Measurements from ENCODE around the gene TRIP10.
"Not testable (repeated sequence)": the region's sequence is repeated elsewhere in the genome, so short reads cannot be mapped to it uniquely, and the experiment has no call there.

TRIP10 gene

DNA sequence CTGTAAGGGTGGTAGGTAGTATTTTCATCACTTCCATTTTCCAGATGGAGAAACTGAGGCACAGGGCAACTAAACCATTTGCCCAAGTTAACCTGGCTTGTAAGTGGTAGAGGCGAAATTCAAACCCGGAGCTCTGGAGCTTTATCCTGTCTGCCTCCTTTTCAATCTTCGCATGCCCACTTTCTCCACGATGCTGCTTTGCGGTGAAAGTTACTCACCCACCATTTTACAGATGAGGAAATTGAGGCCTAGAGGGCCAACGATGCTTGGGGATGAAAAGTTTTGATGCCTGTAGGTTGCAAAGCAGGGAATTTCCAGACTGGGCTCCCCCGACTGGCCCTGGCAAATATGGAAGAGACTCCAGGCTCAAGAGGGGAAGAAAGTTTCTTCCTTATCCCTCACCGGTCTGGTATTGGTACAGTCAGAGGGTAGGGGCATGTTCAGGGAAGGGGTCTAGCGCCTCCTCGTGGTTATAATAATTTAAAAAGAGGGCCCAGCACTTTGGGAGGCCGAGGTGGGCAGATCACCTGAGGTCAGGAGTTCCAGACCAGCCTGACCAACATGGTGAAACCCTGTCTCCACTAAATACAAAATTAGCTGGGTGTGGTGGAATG lies 29.6 kb downstream of the TRIP10 start:
- peak; percentile 6 for DNase-seq

DNA sequence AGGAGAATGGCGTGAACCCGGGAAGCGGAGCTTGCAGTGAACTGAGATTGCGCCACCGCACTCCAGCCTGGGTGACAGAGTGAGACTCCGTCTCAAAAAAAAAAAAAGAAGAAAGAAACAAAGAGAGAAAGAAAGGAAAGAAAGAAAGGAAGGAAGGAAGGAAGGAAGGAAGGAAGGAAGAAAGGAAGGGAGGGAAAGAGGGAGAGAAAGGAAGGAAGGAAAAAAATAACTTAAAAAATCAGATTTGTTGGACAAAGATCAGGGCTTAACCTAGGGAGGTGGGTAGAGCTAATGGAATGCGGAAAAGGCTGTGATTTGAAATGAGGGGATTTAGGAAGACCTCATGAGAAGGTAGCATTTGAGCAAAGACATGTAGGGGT lies 32.2 kb downstream of the TRIP10 start:
- DNase-seq, result not testable (repeated sequence)

DNA sequence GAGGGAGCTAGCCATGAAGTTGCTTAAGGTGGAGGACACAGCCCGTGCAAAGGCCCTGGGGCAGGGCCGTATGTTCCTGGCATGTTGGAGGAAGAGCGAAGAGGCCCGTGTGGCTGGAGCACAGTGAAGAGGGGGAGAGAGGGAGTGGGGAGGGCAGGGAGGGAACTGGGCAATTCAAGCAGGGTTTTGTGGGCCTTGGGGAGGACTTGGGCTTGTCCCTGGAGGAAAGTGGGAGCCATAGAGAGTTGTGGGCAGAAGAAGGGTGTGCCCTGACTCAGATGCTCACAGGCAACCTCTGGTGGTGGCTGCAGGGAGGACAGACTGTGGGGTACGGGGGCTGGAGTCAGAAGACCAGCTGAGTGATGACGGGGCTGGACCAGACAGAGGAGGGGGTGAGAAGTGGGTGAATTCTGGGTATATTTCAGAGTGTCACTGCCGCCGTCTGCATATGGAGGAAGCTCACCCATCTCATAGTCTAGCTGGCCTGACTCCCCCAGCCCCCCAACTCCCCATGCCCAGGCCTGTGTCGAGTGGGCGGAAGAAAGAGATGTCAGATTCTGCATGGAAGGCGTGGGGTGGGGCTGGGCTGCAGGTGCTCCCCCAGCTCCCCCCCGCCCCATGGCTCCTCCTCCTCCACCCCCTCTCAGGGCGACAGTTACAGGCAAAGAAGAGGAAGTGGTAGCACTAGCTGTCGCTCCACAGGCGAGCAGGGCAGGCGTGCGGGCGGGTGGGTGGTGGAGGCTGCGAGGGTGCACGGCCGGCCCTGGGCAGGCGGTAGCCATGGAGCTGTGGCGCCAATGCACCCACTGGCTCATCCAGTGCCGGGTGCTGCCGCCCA lies 32.8 kb downstream of the TRIP10 start, which contains the start of gene VAV1:
TSS of gene VAV1 (plus strand) at position 681 of the 838 bp plus-strand sequence. CDS start at position 781, 100 bp downstream.
- no peak for DNase-seq

DNA sequence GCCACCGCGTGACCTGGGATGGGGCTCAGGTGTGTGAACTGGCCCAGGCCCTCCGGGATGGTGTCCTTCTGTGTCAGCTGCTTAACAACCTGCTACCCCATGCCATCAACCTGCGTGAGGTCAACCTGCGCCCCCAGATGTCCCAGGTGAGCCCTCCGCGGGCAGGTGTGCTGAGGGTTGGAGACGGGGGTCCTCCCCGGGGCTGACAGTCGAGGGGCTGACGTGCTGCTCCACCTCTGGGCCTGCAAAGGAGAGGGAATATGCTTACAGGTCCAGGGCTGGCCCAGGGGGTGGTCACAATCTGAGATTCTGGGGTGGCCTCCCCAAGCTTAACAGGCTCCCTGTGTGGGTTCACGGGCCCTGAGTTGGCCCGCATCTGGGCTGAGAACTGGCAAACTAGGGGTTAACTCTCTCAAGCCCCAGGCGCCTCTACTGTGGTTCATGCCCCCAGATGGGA lies 33.4 kb downstream of the TRIP10 start:
- no peak for DNase-seq

DNA sequence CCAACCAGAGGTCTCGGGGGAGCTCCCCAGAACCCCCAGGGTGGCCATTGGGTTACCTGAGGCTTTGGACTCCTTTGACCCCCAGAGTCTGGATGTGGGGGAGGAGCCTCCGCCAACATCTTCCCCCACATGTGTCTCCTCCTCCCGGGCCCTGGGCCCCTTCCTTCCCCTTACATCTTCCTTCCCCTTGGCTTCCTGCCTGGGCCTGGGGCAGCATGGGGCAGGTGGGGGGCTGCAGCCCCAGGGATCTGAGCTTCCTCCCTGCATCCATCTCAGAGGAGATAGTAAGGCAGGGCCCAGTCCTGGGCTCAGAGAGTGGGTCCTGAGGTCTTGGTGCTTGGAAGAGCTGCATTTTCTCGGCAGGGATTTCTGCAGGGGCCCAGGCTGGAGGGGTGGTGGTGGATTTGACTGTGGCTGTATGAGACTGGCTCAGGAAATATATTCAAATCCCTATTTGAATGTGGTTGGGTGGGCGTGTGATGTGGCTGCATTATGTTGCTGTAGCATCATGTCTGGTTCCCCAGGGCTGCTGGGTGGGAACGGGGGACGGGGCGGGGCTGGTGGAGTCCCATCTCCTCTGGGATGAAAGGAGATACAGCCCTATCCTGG lies 33.9 kb downstream of the TRIP10 start:
- DNase-seq, result no peak

DNA sequence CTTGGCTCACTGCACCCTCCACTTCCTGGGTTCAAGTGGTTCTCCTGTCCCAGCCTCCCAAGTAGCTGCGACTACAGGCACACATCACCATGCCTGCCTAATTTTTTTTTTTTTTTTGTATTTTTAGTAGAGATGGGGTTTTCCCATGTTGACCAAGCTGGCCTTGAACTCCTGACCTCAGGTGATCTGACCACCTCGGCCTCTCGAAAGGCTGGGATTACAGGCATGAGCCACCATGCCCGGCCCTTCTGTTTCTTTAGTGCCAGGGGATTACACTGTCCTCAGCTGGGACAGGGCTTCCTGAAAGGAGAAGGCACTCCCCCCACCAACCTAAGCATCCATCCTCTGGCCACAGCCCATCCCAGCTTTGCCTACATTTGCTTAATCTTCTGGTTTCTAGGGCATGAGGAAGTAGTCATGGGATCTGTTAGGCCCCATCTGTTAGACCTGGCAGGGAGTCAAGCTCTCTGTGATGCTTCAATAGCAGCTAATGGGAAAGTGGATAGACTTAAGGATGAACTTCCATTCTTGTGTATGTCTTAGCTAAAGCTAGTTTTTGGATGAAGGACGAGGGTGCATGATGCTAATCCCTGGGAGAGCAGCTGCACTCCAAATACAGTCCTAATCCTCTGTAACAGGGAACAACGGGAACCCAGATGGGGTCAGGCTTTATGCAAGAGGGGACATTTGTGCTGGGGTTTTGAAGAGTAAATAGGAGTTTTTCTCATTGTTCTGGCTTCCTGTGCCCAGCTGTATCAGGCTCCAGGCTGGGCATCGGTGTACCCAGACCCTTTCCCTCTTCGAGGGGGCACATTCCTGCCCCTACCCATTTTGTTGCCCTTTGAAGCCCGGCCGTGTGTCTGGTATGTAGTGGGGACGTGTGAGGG lies 35.6 kb downstream of the TRIP10 start:
- no peak for DNase-seq

DNA sequence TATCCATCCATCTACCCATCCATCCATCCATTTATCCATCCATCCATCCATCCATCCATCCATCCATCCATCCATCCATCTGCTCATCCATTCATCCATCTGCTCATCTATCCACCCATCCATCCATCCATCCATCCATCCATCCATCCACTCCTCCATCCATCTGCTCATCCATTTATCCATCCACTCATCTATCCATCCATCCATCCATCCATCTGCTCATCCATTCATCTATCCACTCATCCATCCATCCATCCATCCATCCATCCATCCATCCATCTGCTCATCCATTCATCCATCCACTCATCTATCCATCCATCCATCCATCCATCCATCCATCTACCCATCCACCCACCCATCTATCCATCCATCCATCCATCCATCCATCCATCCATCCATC lies 36.6 kb downstream of the TRIP10 start:
- not testable (repeated sequence) for DNase-seq

DNA sequence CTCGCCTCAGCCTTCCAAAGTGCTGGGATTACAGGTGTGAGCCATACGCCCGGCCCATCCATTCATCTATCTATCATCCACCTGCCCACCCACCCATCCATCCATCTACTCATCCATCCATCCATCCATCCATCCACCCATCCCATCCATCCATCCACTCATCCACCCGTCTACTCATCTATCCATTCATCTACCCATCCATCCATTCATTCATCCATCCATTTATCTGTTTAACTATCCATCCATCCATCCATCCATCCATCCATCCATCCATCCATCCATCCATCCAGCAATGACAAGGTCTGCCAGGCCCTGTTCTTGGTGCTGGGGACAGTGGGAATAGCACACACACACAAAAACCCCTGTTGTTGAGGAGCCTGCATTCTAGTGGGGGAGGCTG lies 37.5 kb downstream of the TRIP10 start:
- no peak for DNase-seq

DNA sequence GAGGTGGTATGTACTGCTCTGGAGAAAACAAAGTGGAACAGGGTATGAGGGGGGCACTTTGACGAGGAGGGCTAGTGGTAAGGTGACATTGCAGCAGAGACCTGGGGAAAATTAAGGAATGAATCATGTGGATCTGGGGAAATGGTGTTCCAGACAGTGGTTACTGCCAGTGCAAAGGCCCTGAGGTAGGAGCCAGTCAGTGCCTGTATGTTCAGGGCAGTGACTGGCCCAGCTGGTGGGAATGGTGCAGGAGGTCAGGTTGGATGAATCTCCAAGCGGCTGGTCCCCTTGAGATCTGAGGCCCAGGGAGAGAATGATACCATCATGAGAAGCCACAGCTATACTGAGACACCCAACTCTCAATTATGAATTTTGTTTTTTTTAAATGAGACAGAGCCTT lies 38.0 kb downstream of the TRIP10 start:
- no peak for DNase-seq

DNA sequence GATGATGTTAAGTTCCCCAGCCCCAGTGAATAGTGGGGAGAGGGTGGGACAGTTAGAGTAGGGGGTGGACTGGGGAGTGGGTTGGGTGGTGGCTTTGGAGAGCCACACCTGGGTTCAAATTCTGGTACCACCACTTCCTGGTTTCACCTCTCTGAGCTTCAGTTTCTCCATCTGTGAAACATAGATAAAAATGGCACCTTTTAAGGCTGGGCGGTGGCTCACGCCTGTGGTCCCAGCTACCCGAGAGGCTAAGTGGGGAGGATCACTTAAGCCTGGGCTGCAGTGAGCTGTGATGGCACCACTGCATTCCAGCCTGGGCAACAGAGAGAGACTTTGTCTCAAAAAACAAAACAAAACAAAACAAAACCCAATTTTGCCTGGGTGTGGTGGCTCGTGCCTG lies 38.9 kb downstream of the TRIP10 start:
- no peak for DNase-seq

DNA sequence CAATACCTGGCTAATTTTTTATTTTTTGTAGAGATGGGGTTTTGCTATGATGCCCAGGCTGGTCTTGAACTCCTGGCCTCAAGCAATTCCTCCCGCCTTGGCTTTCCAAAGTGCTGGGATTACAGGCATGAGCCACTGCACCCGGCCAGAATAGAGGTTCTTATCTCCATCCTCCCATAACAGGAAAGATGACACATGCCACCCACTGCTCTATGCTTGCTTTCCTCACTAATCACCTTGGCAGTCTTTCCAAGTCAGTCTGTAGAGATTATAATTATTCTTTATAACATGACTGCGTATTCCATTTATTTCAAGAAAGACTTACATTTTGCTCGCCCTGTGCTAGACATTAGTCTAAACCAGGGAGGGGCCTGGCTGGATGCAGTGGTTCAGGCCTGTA lies 39.7 kb downstream of the TRIP10 start:
- DNase-seq, result no peak

DNA sequence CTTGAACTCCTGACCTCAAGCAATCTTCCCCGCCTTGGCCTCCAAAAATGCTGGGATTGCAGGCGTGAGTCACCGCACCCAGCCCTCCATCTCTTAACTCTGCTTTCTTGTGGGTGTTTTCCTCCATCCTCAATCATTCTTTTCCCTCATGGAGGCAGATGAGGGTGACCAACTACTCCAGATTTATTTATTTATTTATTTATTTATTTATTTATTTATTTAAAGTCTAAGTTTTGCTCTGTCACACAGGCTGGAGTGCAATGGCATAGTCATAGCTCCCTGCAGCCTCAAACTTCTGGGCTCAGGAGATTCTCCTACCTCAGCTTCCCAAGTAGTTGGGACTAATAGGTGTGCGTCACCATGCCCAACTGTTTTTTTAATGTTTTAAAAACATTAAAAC lies 47.9 kb downstream of the TRIP10 start:
- no peak for DNase-seq

DNA sequence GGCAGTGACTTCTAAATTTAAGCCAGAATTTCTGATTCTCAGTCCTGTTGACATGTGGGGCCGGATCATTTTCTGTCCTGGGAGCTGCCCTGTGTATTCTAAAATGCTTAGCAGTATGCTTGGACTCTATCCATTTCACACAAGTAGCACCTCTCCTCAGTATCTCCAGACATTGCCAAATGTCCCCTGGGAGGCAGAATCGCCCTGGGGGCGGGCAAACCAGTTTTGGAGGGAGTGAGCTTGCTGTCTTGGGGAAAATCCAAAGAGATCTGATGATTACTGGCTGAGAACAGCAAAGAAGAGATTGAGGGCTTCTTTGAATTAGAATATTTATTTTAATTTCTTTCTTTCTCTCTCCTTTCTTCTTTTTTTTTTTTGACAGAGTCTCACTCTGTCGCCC lies 49.4 kb downstream of the TRIP10 start:
- no peak for DNase-seq

DNA sequence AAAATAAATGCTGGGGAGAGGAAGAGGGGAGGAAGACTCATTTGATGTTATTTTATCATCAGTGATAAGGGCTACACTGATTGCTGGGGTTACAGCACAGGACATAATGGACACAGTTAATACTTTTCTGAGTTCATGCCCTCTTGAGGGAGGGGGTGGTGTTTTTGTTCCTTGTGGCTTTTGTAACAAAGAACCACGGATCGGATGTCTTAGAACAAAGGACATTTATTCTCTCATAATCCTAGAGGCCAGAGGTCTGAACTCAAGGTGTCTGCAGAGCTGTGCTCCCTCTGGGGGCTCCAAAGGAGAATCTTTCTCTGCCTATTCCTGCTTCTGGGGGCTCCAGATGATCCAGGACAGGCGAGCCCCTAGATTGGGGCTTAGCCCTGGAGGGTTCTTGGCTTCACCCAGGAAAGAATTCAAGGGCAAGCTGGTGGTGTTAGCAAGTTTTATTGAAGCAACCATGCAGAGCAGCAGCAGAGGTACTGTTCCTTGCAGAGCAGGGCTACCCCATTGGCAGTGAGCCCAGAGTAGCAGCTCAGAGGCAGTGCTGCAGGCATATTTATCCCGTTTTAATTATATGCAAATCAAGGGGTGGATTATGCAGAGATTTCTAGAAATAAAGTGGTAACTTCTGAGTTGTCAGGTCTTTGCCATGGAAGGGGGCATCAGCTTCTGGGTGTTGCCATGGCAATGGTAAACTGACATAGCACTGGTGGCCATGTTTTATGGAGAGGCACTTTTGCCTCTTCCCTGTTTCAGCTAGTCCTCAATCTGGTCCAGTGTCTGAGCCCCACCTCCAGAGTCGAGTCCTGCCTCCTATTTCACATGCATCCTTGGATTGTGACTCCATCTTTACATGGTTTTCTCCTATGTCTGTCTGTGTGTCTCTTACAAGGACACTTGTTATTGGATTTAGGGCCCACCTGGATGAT lies 51.0 kb downstream of the TRIP10 start:
- DNase-seq, result no peak

DNA sequence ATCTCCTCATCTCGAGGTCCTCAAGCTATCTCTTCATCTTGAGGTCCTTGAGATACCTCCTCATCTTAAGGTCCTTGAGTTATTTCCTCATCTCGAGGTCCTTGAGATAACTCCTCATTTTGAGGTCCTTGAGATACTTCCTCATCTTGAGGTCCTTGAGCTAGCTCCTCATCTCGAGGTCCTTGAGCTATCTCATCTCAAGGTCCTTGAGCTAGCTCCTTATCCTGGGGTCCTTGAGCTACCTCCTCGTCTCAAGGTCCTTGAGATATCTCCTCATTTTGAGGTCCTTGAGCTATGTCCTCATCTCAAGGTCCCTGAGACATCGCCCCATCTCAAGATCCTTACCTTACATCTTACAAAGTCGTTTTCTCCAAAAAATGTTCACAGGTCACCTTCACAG lies 51.8 kb downstream of the TRIP10 start:
- DNase-seq, result no peak

DNA sequence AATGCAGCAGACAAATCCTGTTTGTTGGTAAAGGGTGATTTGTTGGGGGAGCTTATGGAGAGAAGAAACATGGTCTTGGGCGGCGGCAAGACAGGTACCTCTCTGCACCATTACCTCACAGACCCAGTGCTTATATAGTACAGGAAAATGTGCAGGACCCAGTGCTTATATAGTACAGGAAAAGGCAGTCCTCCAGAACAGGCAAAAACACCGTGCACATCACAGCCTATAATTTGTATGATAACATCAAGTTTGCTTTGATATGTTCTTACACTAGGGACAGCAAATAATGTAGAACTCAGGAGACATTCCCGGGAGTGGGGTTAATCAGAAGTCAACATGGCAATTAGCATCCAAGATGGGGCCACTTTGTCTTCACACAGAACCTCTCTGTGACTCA lies 53.9 kb downstream of the TRIP10 start:
- no peak for DNase-seq

DNA sequence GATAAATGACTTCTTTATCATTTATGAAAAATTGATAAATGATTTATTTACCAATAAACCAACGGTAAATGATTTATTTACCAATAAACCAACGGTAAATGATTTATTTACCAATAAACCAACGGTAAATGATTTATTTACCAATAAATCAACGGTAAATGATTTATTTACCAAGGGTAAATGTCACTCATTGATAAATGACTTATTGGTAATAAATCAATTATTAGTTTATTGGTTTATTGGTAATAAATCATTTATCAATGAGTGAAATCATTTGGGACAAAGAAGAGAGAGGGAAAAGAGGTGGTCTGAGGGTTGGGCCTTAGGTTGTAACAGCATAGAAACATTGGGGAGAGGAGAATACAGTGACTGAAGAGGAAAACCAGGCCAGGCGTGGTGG lies 54.5 kb downstream of the TRIP10 start:
- no peak for DNase-seq

DNA sequence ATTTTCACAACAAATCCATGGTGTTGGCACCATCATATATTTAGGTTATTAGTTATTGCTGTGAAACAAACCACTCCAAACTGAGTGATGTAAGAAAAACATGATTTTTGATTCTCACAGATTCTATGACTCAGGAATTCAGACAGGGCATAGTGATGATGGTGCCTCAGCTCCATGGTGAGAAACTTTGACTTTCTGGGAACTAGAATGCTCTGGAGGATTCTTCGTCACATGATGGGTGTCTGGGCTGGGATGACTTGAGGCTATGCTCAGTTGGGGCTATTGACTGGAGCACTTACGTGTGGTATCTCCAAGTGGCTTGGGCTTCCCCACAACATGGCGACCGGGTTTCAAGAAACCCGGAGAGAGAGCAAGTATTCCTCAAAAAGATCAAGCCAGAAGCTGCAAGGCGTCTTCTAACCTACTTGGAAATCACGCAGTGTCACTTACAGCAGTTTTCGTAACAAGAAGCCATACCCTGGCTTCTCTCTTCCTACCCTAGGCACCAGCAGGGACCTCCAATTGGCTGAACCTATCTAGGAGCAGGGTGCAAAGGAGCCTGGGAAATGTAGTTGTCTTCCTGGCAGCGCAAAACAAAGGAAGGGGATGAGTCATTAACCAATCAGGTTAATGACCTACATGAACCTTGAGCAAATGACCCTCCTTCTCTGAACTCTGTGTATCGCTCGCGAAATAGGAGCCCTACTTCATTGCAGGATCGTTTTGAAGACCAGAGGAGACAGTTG lies 55.4 kb downstream of the TRIP10 start:
- no peak for DNase-seq

DNA sequence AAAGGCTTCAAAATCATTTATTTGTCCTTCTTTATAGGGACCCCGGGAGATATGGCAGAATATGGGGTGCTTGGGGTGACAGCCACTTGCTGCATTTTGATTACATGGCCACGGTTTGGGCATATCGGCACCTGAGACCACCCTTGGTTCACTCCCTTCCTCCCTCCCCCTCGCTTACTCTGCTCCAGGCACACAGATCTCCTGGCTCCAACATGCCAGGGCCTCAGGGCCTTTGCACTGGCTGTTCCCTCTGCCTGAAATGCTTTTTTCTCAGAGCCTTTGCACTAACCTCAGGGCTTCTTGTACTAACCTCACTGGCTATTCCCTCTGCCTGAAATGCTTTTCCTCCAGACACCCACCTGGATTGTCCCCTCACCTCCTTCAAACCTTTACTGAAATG lies 56.8 kb downstream of the TRIP10 start:
- DNase-seq, result no peak

DNA sequence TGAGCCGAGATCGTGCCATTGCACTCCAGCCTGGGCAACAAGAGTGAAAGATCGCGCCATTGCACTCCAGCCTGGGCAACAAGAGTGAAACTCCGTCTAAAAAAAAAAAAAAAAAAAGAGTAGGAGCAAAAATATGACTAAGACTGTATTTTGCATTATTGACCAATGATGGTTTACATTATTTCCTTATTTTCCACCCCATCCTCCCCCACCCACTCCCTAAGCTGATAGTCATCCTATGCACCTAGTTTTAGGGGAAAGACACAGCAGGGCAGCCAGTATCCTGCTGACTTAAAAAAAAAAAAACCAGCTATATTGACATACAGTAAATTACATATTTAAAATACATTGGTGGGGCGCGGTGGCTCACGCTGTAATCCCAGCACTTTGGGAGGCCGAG lies 58.2 kb downstream of the TRIP10 start:
- DNase-seq, result no peak
